Gastroesophageal sphincter (tissue), 4 donors: Measurements from ENCODE around the gene PRDM15. TPM values are rescaled to one million over a fixed set of nuclear protein-coding genes. Genes with fewer than 3 reads are reported as not detected.

Experiments
- ATAC-seq: fragments of 150-250 bp; one replicate; pipeline ENCODE4 v1.9.1; 2016; ENCODE audit warnings: mild to moderate bottlenecking, moderate library complexity
- H3K27ac ChIP-seq, 4 donors: fragments of 200-600 bp; sonication (generic) in 3 of 4; 1 replicate in 3 of 4; 2 replicates in 1 of 4; pipeline ENCODE4 v1.5.1; 2016 to 2019
- H3K27me3 ChIP-seq: fragments of 200-600 bp; sonication (generic); one replicate; pipeline ENCODE4 v1.5.1; 2019
- H3K36me3 ChIP-seq, 2 donors: fragments of 200-600 bp; sonication (generic); one replicate each; pipeline ENCODE4 v1.5.1; 2019; ENCODE audit warnings: control low read depth in 1 of 2
- H3K4me1 ChIP-seq, 3 donors: fragments of 200-600 bp; sonication (generic); 1 replicate in 2 of 3; 2 replicates in 1 of 3; pipeline ENCODE4 v1.5.1; 2016 to 2019; ENCODE audit warnings: control low read depth in 2 of 3
- H3K4me3 ChIP-seq, 2 donors: fragments of 200-600 bp; sonication (generic); one replicate each; pipeline ENCODE4 v1.5.1; 2019; ENCODE audit warnings: mild to moderate bottlenecking in 1 of 2, moderate library complexity in 1 of 2
- H3K9me3 ChIP-seq, 3 donors: fragments of 200-600 bp; sonication (generic); one replicate each; pipeline ENCODE4 v1.5.1; 2017 to 2019; ENCODE audit warnings: control low read depth in 2 of 3
- EP300 ChIP-seq: sonication (generic); formaldehyde crosslinking; IDR thresholded peaks from one replicate; pipeline ENCODE4 v1.6.1; 2017; ENCODE audit warnings: antibody characterized with exemption, mild to moderate bottlenecking
- POLR2A ChIP-seq, 2 donors: fragments of 450-650 bp; IDR thresholded peaks; one replicate each; pipeline ENCODE4 v1.6.1; 2017; ENCODE audit warnings: antibody characterized with exemption in 2 of 2, mild to moderate bottlenecking in 2 of 2, moderate library complexity in 1 of 2
- POLR2AphosphoS5 ChIP-seq: sonication (generic); formaldehyde crosslinking; IDR thresholded peaks from one replicate; pipeline ENCODE4 v1.6.1; 2017; ENCODE audit warnings: antibody characterized with exemption
- WGBS, 2 donors: methylation state at CpG; one replicate each; pipeline ENCODE4 v1.1.5; 2018; ENCODE audit warnings: low coverage in 1 of 2; 5-methylcytosine and 5-hydroxymethylcytosine counted together
- total RNA-seq, 4 donors: library from RNA; depleted of rRNA; stranded (reverse); fragments of >200 nt; gene quantifications; one replicate each; pipeline ENCODE4 v1.1.0, GENCODE V29; 2016
- TF ChIP-seq, protein P1 (sequence below), 4 experiments: fragments of 200-600 bp in 2 of 4; fragments of 450-650 bp in 2 of 4; sonication (generic) in 1 of 4; IDR thresholded peaks; one replicate each; pipeline ENCODE4 v1.5.1; 2017 to 2019; ENCODE audit warnings: antibody characterized with exemption in 4 of 4, mild to moderate bottlenecking in 2 of 4, moderate library complexity in 2 of 4

The PRDM15 gene
- total RNA-seq, 4 donors from 2014 or later, result 2.9 to 8.2 (median 7.2) TPM

- no peaks in the 10 kb centered on the region for H3K36me3 ChIP-seq
- no peaks in the 10 kb centered on the region for H3K9me3 ChIP-seq
- H3K27me3 ChIP-seq, result peaks cover 87% of the 10 kb centered on the region
- H3K4me3 ChIP-seq, result no peak overlapping the region
- H3K27ac ChIP-seq, result no peak overlapping the region
- WGBS, 2 donors, result 35 to 47% methylated on average over 8 to 12 of the region's 16 CpGs
- TF ChIP-seq POLR2A (IDR thresholded peaks at IDR 0.05) (no peak), POLR2AphosphoS5 (no peak), EP300 (no peak)
- TF ChIP-seq, protein P1, sequence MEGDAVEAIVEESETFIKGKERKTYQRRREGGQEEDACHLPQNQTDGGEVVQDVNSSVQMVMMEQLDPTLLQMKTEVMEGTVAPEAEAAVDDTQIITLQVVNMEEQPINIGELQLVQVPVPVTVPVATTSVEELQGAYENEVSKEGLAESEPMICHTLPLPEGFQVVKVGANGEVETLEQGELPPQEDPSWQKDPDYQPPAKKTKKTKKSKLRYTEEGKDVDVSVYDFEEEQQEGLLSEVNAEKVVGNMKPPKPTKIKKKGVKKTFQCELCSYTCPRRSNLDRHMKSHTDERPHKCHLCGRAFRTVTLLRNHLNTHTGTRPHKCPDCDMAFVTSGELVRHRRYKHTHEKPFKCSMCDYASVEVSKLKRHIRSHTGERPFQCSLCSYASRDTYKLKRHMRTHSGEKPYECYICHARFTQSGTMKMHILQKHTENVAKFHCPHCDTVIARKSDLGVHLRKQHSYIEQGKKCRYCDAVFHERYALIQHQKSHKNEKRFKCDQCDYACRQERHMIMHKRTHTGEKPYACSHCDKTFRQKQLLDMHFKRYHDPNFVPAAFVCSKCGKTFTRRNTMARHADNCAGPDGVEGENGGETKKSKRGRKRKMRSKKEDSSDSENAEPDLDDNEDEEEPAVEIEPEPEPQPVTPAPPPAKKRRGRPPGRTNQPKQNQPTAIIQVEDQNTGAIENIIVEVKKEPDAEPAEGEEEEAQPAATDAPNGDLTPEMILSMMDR (IDR thresholded peaks at IDR 0.05), result no peak
- H3K4me1 ChIP-seq, result peaks cover 0 to 20% (median 8%) of the 10 kb centered on the region in 3 donors
- ATAC-seq, result no peak
These were observed 106.6 kb downstream of the PRDM15 start for GRCh38 chr21:41772351-41773080.

- peaks cover 0 to 25% (median 13%) of the 10 kb centered on the region in 3 donors for H3K4me1 ChIP-seq
- H3K36me3 ChIP-seq, result no peaks in the 10 kb centered on the region
- H3K27me3 ChIP-seq, result peaks cover 97% of the 10 kb centered on the region
- WGBS, 2 donors, result 80 to 94% methylated on average over 2 to 5 of the region's 7 CpGs
- no peaks in the 10 kb centered on the region for H3K9me3 ChIP-seq
- no peak for ATAC-seq
- no peak overlapping the region for H3K4me3 ChIP-seq
- TF ChIP-seq POLR2AphosphoS5 (no peak), EP300 (no peak), POLR2A (IDR thresholded peaks at IDR 0.05) (no peak)
- TF ChIP-seq, protein P1 (IDR thresholded peaks at IDR 0.05), result no peak
- no peak overlapping the region for H3K27ac ChIP-seq
These were observed 107.6 kb downstream of the PRDM15 start for GRCh38 chr21:41771625-41771945.

DNA sequence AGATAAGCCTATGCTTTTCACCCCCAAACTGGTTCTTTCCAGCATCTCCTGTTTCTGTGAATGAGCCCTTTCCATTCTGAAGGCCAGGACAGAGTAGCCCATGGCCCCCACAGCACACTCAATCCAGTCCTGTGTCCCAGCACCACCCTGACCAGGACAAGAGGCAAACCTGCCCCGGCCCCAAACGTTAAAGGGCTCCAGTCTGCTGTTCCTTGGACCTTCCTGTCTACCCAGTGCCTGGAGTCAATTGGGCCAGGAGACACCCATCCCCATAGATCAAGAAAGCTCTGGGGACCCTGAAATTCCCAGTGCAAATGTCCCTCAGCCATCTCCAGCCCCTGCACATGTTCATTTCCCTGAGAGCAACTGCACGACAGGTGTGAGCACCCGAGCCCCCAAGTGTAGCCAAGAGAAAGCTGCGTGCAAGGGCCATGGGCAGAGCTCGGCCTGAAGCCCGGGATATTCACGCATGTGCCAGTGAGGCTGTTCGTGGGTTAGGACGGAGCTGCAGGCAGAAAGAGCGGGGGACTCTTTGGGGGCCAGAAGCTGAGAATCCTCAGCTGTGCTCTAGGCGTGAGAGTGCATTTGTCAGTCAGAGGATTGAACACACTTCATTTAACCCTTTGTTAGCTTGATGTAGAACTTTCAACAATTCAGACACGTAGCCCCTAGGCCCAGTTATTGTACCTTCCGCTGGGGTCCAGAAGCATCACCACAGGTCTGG, 108.1 kb downstream of the PRDM15 start:
- 30 to 69% methylated on average over 3 to 4 of the region's 14 CpGs for WGBS, 2 donors
- no peak for ATAC-seq
- H3K27me3 ChIP-seq, result peaks cover 98% of the 10 kb centered on the region

GRCh38 chr21:41769933-41770332, 109.2 kb downstream of the PRDM15 start:
- ATAC-seq, result no peak

More for the DNA sequence above, 108.1 kb downstream of the PRDM15 start:
- H3K4me3 ChIP-seq, result no peak overlapping the region
- peaks cover 0 to 31% (median 14%) of the 10 kb centered on the region in 3 donors for H3K4me1 ChIP-seq
- TF ChIP-seq, protein P1 (IDR thresholded peaks at IDR 0.05), result no peak
- TF ChIP-seq POLR2A (IDR thresholded peaks at IDR 0.05), result no peak
- no peak for TF ChIP-seq EP300
- no peak for TF ChIP-seq POLR2AphosphoS5
- no peaks in the 10 kb centered on the region for H3K36me3 ChIP-seq
- H3K27ac ChIP-seq, result no peak overlapping the region
- H3K9me3 ChIP-seq, result no peaks in the 10 kb centered on the region

More at GRCh38 chr21:41769933-41770332, 109.2 kb downstream of the PRDM15 start:
- no peak overlapping the region for H3K4me3 ChIP-seq
- no peaks in the 10 kb centered on the region for H3K9me3 ChIP-seq
- H3K4me1 ChIP-seq, result peaks cover 0 to 31% (median 14%) of the 10 kb centered on the region in 3 donors
- TF ChIP-seq EP300 (no peak), POLR2A (IDR thresholded peaks at IDR 0.05) (no peak), POLR2AphosphoS5 (no peak)
- TF ChIP-seq, protein P1 (IDR thresholded peaks at IDR 0.05), result no peak
- 55 to 71% methylated on average over 1 to 4 of the region's 5 CpGs for WGBS, 2 donors
- no peak overlapping the region for H3K27ac ChIP-seq
- H3K36me3 ChIP-seq, result no peaks in the 10 kb centered on the region
- peaks cover 98% of the 10 kb centered on the region for H3K27me3 ChIP-seq
